ENCODE measurements around the gene LY6G6D. TPM values are rescaled to one million over a fixed set of nuclear protein-coding genes. Genes with fewer than 3 reads are reported as not detected.
"Not testable (repeated sequence)": the region's sequence is repeated elsewhere in the genome, so short reads cannot be mapped to it uniquely, and the experiment has no call there.

Gene LY6G6D
- total RNA-seq, 1 donor from 2014 or later, result not detected

DNA sequence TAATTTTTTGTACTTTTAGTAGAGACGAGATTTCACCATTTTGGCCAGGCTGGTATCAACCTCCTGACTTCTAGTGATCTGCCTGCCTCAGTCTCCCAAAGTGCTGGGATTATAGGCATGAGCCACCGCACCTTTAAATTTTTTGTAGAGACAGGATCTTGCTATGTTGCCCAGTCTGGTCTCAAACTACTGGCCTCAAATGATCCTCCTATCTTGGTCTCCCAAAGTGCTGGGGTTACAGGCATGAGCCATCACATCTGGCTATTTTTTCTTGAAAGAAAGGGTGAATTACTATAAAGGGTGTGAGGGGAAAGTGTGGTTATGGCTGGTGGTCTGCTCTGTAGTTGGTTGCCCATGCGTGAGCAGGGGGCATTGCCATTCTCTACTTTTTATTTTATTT is 6.9 kb upstream of the LY6G6D start:
- DNase-seq (ENCODE audit: low read depth, low spot score), result no peak

DNA sequence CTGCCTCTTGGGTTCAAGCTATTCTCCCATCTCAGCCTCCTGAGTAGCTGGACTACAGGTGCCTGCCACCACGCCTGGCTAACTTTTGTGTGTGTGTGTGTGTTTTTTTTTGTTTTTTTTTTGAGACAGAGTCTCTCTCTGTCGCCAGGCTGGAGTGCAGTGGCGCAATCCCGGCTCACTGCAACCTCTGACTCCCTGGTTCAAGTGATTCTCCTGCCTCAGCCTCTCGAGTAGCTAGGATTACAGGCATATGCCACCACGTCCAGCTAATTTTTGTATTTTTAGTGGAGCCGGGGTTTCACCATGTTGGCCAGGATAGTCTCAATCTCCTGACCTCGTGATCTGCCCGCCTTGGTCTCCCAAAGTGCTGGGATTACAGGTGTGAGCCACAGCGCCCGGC is 6.0 kb upstream of the LY6G6D start:
- H3K27ac Mint-ChIP-seq (ENCODE audit: unreplicated experiment), result not testable (repeated sequence)

More for the DNA sequence above, 6.9 kb upstream of the LY6G6D start:
- no peaks in the 10 kb centered on the region for H3K36me3 Mint-ChIP-seq (ENCODE audit: low read depth)
- H3K4me1 Mint-ChIP-seq, result peaks cover 16% of the 10 kb centered on the region
- H3K9me3 Mint-ChIP-seq, result no peaks in the 10 kb centered on the region
- H3K27me3 Mint-ChIP-seq (ENCODE audit: low read depth), result no peaks in the 10 kb centered on the region
- no peak overlapping the region for H3K4me3 Mint-ChIP-seq
- H3K27ac Mint-ChIP-seq (ENCODE audit: unreplicated experiment), result no peak overlapping the region
- no peak for TF ChIP-seq CTCF (conservative IDR thresholded peaks at IDR 0.05)

DNA sequence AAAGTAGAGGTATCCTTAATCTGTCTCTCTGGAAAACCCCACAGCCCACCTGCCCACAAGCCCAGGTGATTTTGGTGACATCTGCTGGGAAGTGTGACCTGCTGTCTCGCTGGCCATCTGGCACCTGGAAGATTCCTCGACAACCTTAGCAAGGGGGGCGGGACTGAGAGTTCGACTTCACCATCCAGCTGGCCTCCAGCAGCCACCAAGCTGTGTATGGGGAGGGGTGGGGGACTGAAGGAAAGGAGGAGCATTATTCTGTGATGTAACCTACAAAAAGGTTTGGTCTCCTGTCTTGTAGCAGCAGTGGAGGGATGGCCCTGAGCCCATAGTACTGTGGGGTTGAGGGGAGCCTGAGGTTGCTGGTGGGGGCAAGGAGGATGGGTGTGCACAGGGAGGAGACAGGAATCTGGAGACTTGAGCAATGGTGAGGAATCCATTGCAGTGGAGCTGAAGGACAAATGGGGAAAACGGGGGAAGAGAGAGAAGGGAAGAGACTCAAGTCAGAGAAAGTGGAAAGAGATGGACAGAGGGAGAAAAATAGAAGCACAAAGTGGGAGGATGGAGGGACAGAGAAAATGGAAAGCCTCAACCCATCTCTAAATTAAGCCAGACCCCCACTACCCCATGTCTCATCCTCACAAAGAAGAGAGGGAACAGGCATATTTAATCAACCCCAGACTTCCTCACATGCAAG is 4.5 kb upstream of the LY6G6D start:
- TF ChIP-seq CTCF (conservative IDR thresholded peaks at IDR 0.05), result no peak
- Mint-ChIP-seq H3K4me1 (peaks cover 27% of the 10 kb centered on the region), H3K4me3 (no peak overlapping the region), H3K27ac (ENCODE audit: unreplicated experiment) (no peak overlapping the region), H3K36me3 (ENCODE audit: low read depth) (no peaks in the 10 kb centered on the region), H3K27me3 (ENCODE audit: low read depth) (no peaks in the 10 kb centered on the region), H3K9me3 (no peaks in the 10 kb centered on the region)
- no peak for DNase-seq (ENCODE audit: low read depth, low spot score)

More for the DNA sequence above, 6.0 kb upstream of the LY6G6D start:
- not testable (repeated sequence) for H3K27me3 Mint-ChIP-seq (ENCODE audit: low read depth); H3K9me3 Mint-ChIP-seq; H3K36me3 Mint-ChIP-seq (ENCODE audit: low read depth); DNase-seq (ENCODE audit: low read depth, low spot score); H3K4me3 Mint-ChIP-seq
- H3K4me1 Mint-ChIP-seq, result peaks cover 22% of the 10 kb centered on the region

DNA sequence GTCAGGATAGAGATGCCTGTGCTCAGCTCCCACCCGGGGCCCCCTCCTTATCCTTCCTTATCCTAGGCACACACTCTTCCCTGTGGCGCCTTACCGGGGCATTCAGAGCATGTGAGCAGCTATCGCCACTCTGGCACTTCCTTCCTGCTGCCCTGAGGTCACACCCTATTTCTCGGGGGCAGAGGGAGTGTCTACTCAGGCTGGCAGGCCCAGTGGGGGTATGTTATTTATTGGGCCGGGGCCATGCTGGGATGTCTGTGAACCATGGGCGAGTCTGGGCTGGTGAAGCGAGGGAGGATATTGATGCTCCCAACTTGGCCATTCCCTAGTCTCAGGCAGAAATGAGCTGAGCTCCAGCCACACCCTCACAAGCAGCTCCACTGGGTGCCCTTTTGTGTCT is 3.9 kb upstream of the LY6G6D start:
- Mint-ChIP-seq H3K9me3 (no peaks in the 10 kb centered on the region), H3K27me3 (ENCODE audit: low read depth) (no peaks in the 10 kb centered on the region), H3K4me3 (no peak overlapping the region), H3K36me3 (ENCODE audit: low read depth) (no peaks in the 10 kb centered on the region), H3K4me1 (peaks cover 27% of the 10 kb centered on the region), H3K27ac (ENCODE audit: unreplicated experiment) (no peak overlapping the region)
- TF ChIP-seq CTCF (conservative IDR thresholded peaks at IDR 0.05), result no peak
- no peak for DNase-seq (ENCODE audit: low read depth, low spot score)

DNA sequence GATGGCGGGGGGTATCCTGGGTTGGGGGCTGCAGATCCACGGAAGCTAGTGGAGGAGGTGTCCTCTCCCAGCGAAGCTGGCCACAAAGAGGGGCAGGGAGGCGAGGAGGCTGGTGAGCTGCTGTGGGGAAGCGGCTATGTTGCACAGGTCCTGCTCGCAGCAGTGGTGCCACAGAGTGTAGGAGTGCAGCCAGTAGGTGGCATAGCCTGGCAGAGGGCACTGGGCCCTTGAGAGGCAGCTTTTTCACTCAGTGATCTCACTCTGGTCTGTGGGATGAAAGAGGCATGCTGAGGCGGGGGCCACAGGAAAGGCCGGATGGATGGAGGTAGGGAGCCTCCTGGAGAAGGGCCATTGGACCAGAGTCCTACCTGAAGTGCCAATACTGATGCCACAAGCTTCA is 2.9 kb upstream of the LY6G6D start:
- no peak for DNase-seq (ENCODE audit: low read depth, low spot score)
- Mint-ChIP-seq H3K4me3 (no peak overlapping the region), H3K27ac (ENCODE audit: unreplicated experiment) (peak overlapping the region; percentile 90), H3K4me1 (peaks cover 27% of the 10 kb centered on the region), H3K9me3 (no peaks in the 10 kb centered on the region), H3K27me3 (ENCODE audit: low read depth) (no peaks in the 10 kb centered on the region), H3K36me3 (ENCODE audit: low read depth) (no peaks in the 10 kb centered on the region)
- no peak for TF ChIP-seq CTCF (conservative IDR thresholded peaks at IDR 0.05)

DNA sequence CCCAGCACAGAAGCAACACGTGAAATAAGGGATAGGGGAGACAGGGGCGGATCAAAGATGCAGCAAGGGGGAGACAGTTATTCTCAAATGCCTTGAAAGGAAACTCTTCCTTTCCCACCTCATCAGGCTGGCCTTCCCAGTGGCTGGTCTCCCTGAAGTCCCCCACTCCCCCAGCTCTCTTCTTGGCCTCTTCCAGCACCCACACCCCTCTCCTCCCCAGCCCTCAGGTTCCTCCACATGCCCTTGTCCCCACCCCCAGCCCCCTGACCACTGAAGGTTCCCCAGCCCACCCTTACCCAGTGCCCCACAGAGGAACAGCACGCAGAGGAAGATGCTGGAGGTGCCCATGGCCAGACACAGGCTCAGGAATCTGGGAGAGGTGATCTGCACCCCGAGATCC is 1.7 kb upstream of the LY6G6D start:
- Mint-ChIP-seq H3K27ac (ENCODE audit: unreplicated experiment) (peak overlapping the region; percentile 96), H3K9me3 (no peaks in the 10 kb centered on the region), H3K4me3 (no peak overlapping the region), H3K4me1 (peaks cover 27% of the 10 kb centered on the region), H3K36me3 (ENCODE audit: low read depth) (no peaks in the 10 kb centered on the region), H3K27me3 (ENCODE audit: low read depth) (no peaks in the 10 kb centered on the region)
- no peak for DNase-seq (ENCODE audit: low read depth, low spot score)
- no peak for TF ChIP-seq CTCF (conservative IDR thresholded peaks at IDR 0.05)

Measured in neural crest cell (in vitro differentiated cells).